GM23338 (cell line): Measurements from ENCODE around the gene DOP1B. TPM values are rescaled to one million over a fixed set of nuclear protein-coding genes. Genes with fewer than 3 reads are reported as not detected.

Source experiments
- ATAC-seq: fragments of 200-7000 bp; cut with Tn5 transposase; 3 replicates; pipeline ENCODE4 v1.9.1; 2020
- DNase-seq: peaks from one replicate; pipeline ENCODE4 v3.0.0-alpha.2; 2015; ENCODE audit warnings: low spot score
- H2AFZ ChIP-seq: fragments of 200-600 bp; sonication (generic); 2 replicates; pipeline ENCODE4 v1.8.0; 2016; ENCODE audit warnings: antibody characterized with exemption, mild to moderate bottlenecking, moderate library complexity
- H3F3A ChIP-seq: fragments of 200-600 bp; sonication (generic); replicated peaks from 2 replicates; pipeline ENCODE4 v1.8.0; 2017; ENCODE audit warnings: antibody characterized with exemption, mixed run types, low read depth
- H3K27ac ChIP-seq: fragments of 200-600 bp; sonication (generic); 2 replicates; pipeline ENCODE4 v1.6.1; 2016; ENCODE audit warnings: low read depth
- H3K27me3 ChIP-seq: fragments of 200-600 bp; sonication (generic); 2 replicates; pipeline ENCODE4 v1.8.0; 2016; ENCODE audit warnings: mild to moderate bottlenecking, mixed run types, moderate library complexity; ENCODE audit not compliant: insufficient read depth
- H3K36me3 ChIP-seq: fragments of 200-600 bp; sonication (generic); 2 replicates; pipeline ENCODE4 v1.8.0; 2016; ENCODE audit warnings: mild to moderate bottlenecking; ENCODE audit not compliant: insufficient read depth
- H3K4me1 ChIP-seq: fragments of 200-600 bp; sonication (generic); 2 replicates; pipeline ENCODE4 v1.8.0; 2016; ENCODE audit warnings: mild to moderate bottlenecking, moderate library complexity; ENCODE audit not compliant: insufficient read depth
- H3K4me2 ChIP-seq: fragments of 200-600 bp; sonication (generic); 2 replicates; pipeline ENCODE4 v1.7.1; 2017; ENCODE audit warnings: mixed run types
- H3K4me3 ChIP-seq: fragments of 200-600 bp; sonication (generic); 2 replicates; pipeline ENCODE4 v1.6.1; 2016; ENCODE audit warnings: mixed run types
- H3K79me2 ChIP-seq: fragments of 200-600 bp; sonication (generic); replicated peaks from 2 replicates; pipeline ENCODE4 v1.8.0; 2017; ENCODE audit warnings: mild to moderate bottlenecking; ENCODE audit not compliant: insufficient read depth
- H3K9me2 ChIP-seq: fragments of 200-600 bp; sonication (generic); 2 replicates; pipeline ENCODE4 v1.8.0; 2017; ENCODE audit not compliant: insufficient read depth
- H4K20me1 ChIP-seq: fragments of 200-600 bp; sonication (generic); replicated peaks from 2 replicates; pipeline ENCODE4 v1.8.0; 2017; ENCODE audit warnings: mild to moderate bottlenecking; ENCODE audit not compliant: insufficient read depth
- H3K27ac Mint-ChIP-seq: 2 replicates; pipeline ENCODE4 v1.8.0; 2020; ENCODE audit warnings: inconsistent platforms, mild to moderate bottlenecking, moderate library complexity, mixed read lengths
- H3K27me3 Mint-ChIP-seq: 3 replicates; pipeline ENCODE4 v1.8.0; 2022; ENCODE audit warnings: low read depth, mild to moderate bottlenecking, moderate library complexity, mixed read lengths, inconsistent platforms; ENCODE audit not compliant: insufficient read depth, poor library complexity
- H3K36me3 Mint-ChIP-seq: 3 replicates; pipeline ENCODE4 v1.8.0; 2021; ENCODE audit warnings: low read depth, mild to moderate bottlenecking, inconsistent platforms, moderate library complexity, mixed read lengths
- H3K4me1 Mint-ChIP-seq: 3 replicates; pipeline ENCODE4 v1.8.0; 2020; ENCODE audit warnings: mild to moderate bottlenecking, inconsistent platforms, mixed read lengths
- H3K4me3 Mint-ChIP-seq: 3 replicates; pipeline ENCODE4 v1.8.0; 2021; ENCODE audit warnings: moderate library complexity, mild to moderate bottlenecking, inconsistent platforms, mixed read lengths
- H3K9me3 Mint-ChIP-seq: 3 replicates; pipeline ENCODE4 v1.8.0; 2020; ENCODE audit warnings: moderate library complexity, mild to moderate bottlenecking, inconsistent platforms, mixed read lengths
- JUNB ChIP-seq: IDR thresholded peaks from one replicate; pipeline ENCODE4 v1.6.1; 2016; ENCODE audit warnings: antibody characterized with exemption; ENCODE audit not compliant: unreplicated experiment
- NANOG ChIP-seq: IDR thresholded peaks from 2 replicates; pipeline ENCODE4 v1.6.1; 2016; ENCODE audit warnings: antibody characterized with exemption, borderline replicate concordance
- POLR2AphosphoS5 ChIP-seq: IDR thresholded peaks from 2 replicates; pipeline ENCODE4 v1.6.1; 2016; ENCODE audit warnings: antibody characterized with exemption, low read depth
- ZNF462 ChIP-seq: fragments of 250-450 bp; sonication (Bioruptor Pico); IDR thresholded peaks from 2 replicates; pipeline ENCODE4 v1.5.0; 2020; ENCODE audit warnings: mild to moderate bottlenecking, moderate library complexity
- polyA plus RNA-seq: library from polyadenylated mRNA; unstranded; fragments of >200 nt; fragmentation: Nextera tagmentation; extraction: Ambion mirVana; gene quantifications from 2 replicates; pipeline ENCODE4 v1.2.1, GENCODE V29; 2016
- total RNA-seq: library from RNA; depleted of rRNA; stranded (reverse); fragments of >200 nt; shearing (Covaris generic); gene quantifications from 2 replicates; pipeline ENCODE4 v1.2.3, GENCODE V29; 2014
- TF ChIP-seq, protein P1 (sequence below), 2 experiments: fragments of 200-600 bp in 1 of 2; sonication (generic) in 1 of 2; conservative IDR thresholded peaks; 2 replicates each; pipeline versions ENCODE4 v1.5.1 to v1.6.1; 2016 to 2017; ENCODE audit warnings: antibody characterized with exemption in 2 of 2, low read depth in 2 of 2, mild to moderate bottlenecking in 2 of 2, moderate library complexity in 1 of 2

Gene DOP1B
- total and polyA plus RNA-seq, 2 experiments from 2014 or later = 4.9 to 18.0 TPM

DNA sequence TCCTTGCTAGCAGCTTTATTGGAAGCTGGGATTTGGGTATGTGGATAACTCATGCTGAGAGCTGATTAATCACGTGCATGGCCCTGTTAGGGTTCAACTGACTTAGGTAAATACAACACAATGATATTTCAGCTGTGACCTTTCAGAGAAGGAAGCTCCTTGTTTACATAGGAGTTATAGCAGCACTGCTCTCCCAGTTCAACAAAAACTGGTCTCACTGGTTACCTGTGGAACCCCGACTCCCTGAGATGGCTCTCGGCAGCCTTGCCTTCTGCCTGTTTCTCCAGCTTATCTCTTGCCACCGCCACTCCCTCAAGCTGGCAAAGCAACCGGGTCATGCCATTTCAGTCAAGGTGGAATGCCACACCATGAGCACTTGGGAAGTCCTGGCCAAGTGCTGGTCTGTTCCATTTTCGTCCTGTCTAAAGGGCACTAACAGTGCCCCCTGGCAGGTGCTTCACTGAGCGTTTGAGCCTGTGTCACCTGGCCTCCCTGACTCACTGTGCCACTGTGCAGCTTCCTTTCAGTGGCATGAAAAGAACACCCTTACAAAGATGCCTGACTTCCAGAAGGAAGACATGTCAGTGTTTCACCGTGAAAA, 31.6 kb downstream of the DOP1B start:
- H3K4me1 ChIP-seq = no peaks in the 10 kb centered on the region
- TF ChIP-seq, protein P1, sequence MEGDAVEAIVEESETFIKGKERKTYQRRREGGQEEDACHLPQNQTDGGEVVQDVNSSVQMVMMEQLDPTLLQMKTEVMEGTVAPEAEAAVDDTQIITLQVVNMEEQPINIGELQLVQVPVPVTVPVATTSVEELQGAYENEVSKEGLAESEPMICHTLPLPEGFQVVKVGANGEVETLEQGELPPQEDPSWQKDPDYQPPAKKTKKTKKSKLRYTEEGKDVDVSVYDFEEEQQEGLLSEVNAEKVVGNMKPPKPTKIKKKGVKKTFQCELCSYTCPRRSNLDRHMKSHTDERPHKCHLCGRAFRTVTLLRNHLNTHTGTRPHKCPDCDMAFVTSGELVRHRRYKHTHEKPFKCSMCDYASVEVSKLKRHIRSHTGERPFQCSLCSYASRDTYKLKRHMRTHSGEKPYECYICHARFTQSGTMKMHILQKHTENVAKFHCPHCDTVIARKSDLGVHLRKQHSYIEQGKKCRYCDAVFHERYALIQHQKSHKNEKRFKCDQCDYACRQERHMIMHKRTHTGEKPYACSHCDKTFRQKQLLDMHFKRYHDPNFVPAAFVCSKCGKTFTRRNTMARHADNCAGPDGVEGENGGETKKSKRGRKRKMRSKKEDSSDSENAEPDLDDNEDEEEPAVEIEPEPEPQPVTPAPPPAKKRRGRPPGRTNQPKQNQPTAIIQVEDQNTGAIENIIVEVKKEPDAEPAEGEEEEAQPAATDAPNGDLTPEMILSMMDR (conservative IDR thresholded peaks at IDR 0.05; ENCODE audit: low read depth in 2 of 2) = no peak
- TF ChIP-seq NANOG = no peak
- TF ChIP-seq POLR2AphosphoS5 = no peak
- TF ChIP-seq JUNB = no peak
- no peak for TF ChIP-seq ZNF462 (CRISPR knock-in tag)
- no peaks in the 10 kb centered on the region for H3K27me3 Mint-ChIP-seq
- DNase-seq (no peak), ATAC-seq (no peak)
- no peaks in the 10 kb centered on the region for H3K9me2 ChIP-seq
- no peaks in the 10 kb centered on the region for H3K79me2 ChIP-seq
- H3K9me3 Mint-ChIP-seq = no peaks in the 10 kb centered on the region
- H3K36me3 ChIP-seq = no peaks in the 10 kb centered on the region
- no peaks in the 10 kb centered on the region for H3K36me3 Mint-ChIP-seq
- H3F3A ChIP-seq = no peaks in the 10 kb centered on the region; the same call in 1 of the 2 replicates
- peaks cover 13% of the 10 kb centered on the region for H3K4me1 Mint-ChIP-seq
- no peaks in the 10 kb centered on the region for H4K20me1 ChIP-seq
- no peak overlapping the region for H3K27ac Mint-ChIP-seq
- no peak overlapping the region for H2AFZ ChIP-seq
- no peak overlapping the region for H3K4me3 ChIP-seq
- no peak overlapping the region for H3K4me3 Mint-ChIP-seq
- H3K27ac ChIP-seq = no peak overlapping the region
- no peak overlapping the region for H3K4me2 ChIP-seq
- no peaks in the 10 kb centered on the region for H3K27me3 ChIP-seq
